GM21619 (cell line): ENCODE data around the gene DHH.
A peak's percentile ranks its signal among the peaks of the same experiment; 100 is the strongest.

ENCODE experiments used
- ATAC-seq: cut with Tn5 transposase; IDR thresholded peaks from one replicate; pipeline ENCODE4 v1.9.1; 2021; ENCODE audit not compliant: unreplicated experiment

DHH gene

DNA sequence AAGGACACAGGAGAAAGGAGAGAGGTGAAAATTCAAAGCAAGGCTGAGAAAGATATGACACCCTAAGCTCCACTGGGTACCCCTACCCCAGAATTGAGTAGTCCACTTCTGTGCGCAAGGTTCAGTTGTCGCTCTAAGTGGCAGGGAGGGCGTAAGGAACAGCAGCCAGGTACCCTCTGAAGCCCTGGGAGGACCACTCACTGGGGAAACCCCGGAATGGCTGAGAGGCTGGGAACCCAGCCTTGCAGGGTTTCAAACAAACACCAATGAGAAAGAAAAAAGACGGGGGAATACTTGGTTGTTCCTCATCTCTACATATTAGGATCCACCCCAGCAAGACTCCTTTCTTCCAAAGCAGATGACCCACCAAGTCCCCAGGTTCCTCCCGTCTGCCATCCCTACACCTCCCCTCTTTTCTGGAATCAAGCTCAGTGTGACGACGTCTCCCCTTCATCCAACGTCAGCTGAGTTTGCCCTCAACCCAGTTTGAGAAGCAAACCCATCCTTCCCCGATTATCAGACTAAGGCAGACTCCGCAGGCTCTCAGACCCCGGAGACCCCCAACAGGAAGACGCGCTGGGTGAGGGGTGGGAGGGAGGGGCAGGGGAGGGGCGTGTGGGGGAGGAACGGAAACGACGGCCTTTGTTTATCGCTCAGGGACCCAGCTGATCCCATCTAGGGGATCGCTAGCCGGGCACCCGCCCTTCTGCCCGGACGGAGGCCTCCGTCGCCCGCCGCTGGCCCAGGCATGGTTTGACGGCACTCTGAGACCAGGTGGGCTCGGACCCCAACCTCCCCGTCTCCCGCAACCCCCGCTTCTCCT is 15.3 kb upstream of the DHH start:
- ATAC-seq, result peak; percentile 3

DNA sequence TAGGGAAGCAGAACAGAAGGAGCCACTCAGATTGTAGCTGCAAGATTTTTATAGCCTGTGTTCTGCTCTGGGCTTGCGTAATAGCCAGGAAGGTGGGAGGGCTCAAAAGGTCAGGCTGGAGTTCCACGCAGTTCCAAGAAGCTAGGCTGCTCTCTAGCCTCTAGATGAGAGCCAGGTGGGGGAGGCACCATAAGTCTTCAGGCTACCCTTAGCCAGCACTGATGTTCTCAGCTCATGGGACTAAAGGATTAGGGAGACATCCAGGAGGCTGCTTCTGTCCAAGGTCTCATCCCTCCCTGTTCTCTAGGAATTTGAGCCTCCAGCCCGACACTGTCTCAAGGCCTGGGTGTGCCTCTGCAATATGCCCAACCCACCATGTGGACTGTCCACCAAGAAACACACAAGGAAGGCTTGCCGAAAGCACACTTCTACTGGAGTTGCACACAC is 14.4 kb upstream of the DHH start:
- no peak for ATAC-seq

DNA sequence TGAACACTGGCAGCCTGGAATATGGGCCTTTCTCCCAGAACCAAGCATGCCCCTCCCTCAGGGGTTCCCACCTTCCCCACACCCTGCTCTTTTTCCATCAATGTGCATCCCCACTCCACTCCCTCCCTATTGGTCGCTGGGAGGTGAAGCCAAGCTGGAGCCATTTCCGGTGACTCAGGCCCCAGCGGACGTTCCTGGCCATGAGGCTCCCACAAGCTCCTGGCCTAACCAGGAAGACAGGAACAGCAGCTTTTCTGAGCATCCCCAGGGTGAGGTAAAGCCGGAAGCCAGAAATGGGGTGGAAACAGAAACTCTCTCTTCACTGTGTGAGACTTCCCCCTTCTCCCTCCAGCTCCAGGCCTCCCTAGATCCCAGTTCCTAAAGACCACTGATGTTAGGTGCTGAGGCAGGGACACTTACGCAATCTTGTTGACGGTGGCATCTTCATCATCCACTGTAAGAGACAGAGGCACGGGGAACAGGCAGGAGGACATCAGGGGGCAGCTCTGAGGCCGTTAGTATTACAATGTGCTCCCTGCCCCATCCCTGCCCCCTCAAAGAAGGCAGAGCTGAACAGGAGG is 11.0 kb upstream of the DHH start:
- no peak for ATAC-seq

DNA sequence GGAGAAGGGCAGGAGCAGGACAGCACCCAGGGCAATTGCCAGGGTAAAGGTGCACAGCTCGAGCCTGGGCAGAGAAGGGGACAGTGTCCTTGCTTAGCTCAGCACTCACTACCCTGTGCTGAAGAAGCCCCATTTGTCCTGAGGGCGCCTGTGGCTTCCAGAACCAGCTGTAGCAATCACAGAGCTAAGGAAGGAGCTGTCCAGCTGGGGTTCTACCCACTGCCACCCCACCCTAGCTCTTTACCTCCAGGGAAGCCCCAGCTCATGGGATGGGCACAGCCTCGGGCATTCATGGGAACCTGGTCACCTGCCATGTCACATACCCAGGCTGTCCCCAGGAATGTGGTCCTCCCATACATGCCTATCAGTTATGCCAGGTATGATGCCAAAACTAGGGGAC is 10.2 kb upstream of the DHH start:
- ATAC-seq, result no peak

DNA sequence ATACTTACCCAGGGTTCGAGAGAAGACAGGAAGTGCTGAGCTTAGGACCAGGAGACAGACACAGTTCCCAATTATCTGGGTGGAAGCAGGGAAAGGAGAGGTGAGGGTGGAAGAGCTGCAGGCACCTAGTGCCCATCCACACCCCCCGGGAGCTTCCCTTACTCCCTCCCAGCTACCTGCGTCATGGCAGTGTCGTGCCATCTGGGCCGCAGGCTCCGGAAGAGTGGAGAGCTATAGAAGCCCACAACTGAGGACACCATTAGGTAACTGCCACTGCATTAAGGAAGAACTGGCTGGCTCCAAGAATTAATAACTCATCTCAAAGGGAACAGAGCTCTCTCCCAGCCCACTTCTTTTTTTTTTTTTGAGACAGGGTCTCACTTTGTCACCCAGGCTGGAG is 5.8 kb upstream of the DHH start:
- no peak for ATAC-seq

DNA sequence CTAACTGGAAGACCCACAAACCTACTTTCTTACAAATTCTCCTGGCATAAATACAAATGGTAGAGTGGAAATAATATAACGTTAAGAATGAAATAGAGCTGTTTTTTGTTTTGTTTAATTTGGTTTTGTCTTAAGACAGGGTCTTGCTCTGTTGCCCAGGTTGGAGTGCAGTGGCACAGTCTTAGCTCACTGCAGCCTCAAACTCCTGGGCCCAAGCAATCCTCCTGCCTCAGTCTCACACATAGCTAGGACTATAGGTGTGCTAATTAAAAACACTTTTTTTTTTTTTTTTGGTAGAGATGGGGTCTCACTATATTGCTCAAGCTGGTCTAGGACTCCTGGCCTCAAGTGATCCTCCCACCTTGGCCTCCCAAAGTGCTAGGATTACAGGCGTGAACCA is 4.1 kb upstream of the DHH start:
- ATAC-seq, result no peak

DNA sequence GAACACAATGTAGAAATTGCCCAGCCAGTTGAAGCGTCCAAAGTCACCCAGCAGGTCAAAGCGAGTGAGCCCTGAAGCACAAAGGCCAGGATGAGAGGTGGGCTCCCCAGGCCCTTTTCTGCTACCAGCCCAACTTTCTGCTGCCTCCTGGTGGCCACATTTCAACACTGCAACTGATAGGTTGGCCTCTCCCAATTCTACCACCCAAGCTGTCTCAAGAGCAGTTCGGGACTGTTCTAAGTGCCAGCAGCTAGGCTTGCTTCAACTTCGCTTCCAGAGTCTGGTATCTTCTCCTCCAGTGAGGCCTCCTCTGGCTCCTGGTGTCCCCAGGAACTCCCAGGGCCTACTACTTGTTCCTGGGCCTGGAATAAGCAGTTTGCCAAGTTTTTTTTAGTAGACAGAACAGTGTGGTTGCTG is 3.4 kb upstream of the DHH start:
- ATAC-seq, result no peak

DNA sequence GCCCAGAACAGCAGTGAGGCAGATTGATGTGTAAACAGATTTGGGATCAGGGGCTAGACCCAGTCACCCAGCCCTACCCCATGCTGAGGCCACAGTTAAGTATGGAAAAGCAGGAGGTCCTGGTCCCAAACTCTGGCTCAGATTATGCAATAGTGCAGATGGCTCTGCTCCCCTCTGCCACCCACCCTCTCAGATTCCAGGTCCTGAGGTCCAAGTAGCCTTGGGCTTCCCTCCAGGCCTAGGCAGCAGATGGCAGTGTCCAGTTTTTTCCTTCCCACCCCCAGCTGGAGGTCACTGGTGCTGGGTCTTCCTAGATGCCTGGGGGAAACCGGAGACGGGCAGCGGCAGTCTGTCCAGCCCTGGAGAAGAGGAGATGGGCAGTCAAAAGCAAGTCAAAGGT is 2.8 kb upstream of the DHH start:
- no peak for ATAC-seq

DNA sequence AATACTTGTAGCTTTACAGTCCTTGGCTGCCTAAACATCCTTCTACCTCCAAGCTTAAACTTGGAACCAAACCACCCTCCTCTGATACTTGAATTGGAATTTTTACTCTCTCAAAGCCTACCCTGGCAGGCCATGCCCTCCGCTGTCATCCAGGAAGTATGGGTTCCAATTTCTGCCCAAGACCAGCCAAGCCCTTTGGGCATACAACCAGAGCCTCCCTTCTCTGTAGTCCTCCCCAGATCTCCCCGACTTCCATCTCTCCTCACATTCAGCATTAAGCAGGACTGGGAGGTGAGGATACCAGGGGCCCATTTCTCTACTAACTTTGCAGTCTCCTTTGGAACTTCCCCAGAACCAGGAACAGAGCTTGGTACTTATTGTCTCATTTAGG is 369 bp upstream of the DHH start:
- ATAC-seq, result no peak

DNA sequence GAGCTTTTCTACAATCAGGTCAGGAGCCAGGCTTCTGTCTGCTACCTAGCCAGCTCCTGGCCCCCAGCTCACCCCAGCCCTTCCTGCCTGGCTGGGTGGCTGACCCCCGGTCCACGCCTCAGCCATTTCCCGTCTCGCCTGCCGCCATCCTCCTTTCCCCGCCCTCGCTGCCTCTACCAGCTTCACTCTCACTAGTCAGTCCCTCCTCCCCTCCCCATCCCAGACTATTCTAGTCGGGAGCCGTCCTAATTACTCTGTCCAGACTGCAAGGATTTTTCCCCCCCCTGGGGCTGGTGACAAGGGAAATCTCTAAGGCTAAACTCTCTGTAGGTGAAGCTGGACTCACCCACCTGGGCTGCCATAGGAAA is 825 bp downstream of the DHH start:
- ATAC-seq, result no peak

DNA sequence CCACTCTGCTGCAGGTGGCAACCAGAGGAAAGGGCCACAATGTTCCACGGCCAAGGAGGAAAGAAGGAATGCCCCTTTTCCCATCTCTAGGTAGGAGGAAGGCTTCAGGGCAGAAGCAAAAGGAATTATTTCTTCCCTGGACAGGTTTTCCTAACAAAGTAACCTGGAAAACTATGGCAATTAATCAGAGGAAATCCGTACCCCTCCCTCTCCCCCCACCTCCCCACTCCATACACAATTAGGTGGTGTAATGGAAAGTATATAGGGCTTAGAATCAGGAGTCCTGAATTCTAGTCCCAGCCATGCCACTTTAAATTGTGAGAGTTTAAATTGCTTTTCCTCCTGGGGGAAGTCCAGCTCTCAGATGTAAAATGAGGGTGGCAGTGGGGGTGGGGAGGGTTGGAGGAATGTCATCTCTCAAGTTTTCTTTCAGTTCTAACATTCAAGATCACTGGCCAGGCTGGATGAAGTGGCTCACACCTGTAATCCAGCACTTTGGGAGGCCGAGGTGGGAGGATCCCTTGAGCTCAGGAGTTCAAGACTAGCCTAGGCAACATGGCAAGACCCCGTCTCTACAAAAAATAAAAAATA is 1.7 kb downstream of the DHH start:
- no peak for ATAC-seq

DNA sequence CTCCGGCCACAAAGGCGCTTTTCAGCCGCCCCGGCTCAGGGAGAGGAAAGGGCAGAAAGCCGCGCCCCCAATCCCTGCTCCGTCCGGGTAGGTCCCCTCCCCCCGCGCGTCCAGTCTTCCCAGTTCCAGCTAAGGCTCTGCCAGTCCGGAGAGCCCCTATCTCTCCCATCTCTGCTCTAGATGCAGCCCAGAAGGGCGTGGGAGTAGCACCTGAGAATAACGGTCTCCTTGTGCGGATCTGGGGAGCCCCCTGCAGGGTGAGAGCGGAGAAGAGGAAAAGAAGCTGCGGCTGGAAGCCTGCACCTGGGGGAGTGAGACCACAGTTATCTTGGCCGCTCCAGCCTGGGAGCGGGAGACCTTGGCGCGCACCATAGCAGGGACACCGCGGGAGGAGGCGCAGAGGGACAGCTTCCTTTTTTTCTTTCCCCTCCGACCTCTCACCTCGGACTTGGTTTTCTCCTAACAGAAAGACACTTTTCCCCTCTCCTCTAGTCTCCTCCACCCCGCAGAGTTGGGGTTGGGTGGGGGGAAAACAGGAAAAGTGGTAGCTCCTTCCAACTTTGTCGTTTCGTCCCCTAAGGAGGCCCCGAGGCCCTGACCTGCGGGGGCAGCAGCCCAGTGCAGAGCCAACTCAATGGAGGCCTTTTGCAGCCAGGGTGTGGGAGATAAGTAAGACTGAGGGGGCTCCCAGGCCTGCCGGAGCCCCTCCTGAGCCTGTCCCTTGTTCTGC is 2.4 kb downstream of the DHH start:
- no peak for ATAC-seq

DNA sequence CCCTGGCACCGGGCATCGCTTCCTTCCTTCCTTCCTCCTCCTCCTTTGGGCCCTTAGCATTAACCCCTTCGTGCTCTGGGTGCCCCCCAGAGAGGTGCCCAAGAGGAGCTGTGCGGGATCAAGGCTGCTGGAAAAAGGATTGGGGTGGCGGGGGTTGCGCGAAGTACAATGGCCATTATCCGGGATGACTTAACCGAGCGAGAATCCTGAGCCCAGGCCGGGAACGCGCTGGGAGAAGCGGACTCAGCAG is 2.8 kb downstream of the DHH start:
- no peak for ATAC-seq

DNA sequence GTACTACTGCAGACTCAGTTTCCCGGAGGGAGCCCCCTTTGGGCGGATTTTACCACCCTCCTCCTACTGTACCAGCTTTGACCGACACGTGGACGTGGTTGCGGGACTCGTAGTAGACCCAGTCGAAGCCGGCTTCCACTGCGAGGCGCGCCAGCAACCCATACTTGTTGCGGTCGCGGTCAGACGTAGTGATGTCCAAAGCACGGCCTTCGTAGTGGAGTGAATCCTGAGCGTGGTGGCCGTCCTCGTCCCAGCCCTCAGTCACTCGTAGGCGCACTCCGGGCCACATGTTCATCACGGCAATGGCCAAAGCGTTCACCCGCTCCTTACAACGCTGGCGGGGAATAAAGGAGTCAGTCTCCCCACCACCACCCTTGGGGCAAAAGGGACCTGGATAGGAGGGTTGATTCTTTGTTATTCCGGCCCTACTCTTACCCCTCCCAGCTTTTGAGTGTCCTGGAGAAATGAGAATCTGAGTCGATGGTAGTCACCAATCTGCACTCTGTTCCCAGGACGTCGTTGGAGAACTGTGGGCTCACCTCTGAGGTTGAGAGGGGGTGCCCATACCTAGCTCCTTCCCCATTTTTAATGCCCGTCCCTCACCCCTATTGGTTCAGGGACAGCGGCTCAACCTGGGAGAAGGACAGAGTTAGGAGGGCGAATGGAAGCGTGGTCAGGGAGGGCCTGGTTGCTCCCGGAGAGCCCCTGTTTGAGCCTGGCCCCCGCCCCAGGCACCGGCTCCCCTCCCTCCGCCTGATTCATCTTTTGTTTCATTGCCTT is 3.4 kb downstream of the DHH start:
- ATAC-seq, result no peak

DNA sequence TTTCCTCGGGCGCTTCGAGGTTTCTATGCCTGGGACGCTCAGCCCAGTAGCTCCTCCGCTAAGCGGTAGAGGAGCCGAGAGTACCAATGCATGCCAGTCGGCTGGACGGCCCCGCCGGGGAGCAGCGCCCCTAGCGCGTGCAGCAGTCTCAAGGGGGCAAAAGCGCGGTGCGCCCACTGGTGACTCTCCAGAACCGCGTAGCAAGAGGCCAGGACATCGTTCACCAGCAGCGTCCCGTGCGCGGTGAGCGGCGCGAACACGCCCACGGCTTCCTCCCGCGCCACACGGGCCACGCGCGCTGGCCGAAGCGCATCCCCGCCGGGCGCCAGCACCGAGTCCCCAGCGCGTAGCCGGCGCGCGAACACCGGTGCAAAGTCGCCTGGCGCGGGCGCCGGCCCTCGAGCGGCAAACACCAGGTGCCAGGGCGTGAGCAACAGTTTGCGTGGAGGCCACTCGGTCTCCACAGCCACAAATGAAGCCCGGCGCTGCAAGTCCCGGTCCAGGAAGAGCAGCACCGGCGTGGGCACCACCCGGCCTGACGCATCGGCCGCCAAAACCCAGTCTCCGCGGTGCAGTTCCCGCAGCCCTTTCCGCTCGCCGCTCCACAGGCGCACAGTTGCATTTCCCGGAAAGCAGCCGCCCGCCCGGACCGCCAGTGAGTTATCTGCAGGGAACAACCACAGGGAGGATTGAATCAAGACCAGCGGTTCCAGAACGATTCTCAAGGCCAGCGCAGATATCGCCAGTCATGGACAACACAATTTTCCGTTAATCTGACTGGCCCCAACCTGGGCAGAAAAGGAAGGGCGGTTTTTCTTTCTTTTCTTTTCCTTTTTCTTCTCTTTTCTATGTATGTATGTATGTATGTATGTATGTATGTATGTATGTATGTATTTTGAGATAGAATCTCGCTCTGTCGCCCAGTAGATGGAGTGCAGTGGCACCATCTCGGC is 4.5 kb downstream of the DHH start:
- no peak for ATAC-seq

DNA sequence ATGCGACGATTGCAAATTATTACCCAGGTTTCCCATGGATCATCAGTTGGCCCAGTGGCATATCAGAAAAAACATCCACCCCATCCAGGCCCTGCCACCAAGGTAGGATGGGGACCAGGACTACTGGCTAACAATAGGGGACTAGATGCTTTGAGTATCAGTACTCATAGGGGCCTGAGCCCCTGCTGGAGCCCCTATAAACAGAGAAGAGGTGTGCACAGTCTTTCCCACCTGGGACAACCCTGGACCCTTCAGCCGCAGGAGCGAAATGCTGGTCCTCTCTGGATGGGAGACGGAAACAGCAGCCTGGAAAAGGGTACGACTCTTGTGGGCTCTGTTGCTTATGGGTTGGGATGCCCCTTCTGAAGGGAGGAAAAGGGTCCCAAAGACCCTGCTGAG is 5.7 kb downstream of the DHH start:
- ATAC-seq, result no peak

DNA sequence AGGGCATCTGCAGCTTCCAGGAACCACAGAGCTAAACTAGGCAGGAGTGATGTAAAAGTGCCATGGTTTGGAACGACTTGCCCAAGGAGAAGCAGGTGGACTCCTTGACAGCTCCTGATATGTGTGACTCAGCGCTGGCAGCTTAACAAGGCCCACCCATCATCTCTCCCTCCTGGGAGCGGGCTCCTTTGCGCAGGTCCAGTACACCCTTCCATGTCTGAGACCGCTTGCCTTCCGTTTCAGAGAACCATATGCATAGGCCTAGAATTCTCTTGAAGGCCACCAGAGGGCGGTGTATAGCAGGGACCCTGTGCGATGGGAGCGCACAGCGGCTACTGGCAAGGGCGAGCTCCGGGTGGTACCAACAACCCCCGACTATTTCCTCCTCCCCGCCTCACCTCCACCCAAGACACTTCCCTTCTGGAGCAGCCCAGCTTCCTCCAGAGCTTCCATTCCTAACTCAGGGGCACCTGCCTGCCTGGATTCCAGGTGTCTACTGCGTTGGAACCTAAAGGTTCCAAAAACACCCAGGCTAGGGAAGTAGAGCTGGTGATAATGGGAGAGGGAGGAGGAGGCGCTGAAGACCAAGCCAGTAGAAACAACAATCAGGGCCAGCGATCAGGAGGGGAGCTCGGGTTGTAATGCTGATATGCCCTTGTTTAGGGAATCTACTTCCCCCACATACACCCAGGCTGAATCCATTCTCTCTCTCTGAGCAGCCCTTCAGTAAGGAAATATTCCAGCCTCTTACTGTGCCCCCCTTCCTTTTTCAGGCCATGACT is 6.3 kb downstream of the DHH start:
- peak; percentile 74 for ATAC-seq

DNA sequence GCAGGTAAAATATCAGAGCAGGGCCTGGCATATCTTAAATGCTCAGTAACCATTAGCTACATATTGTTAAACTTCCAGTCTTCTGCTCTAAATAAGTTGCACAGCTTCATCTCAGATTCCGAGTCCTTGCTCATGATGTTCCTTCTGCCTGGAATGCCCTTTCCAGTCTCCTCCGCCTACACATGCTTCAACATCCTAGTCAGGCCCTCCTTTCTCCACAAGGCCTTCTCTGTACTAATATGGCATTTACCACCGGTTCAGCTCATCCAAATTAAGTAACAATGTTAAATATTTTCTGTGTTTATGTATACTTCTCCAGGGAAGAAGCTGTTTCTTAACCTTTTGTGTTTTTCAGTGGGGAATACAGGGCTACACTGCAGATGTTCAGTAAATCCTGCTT is 8.5 kb downstream of the DHH start:
- no peak for ATAC-seq

DNA sequence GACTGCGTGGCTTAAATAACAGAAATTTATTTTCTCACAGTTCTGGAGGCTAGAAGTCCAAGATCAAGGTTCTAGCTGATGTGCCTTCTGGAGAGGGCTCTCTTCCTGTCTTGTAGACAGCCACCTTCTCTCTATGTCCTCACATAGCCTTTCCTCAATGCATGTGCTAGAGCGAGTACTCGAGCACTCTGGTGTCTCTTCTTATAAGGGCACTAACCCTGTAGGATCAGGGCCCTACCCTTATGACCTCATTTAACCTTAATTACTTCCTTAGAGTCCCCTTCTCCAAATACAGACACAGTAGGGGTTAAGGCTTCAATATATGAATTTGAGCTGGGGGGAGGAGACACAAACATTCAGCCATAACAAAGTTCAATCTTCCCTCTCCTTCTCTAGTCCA is 10.2 kb downstream of the DHH start:
- no peak for ATAC-seq

DNA sequence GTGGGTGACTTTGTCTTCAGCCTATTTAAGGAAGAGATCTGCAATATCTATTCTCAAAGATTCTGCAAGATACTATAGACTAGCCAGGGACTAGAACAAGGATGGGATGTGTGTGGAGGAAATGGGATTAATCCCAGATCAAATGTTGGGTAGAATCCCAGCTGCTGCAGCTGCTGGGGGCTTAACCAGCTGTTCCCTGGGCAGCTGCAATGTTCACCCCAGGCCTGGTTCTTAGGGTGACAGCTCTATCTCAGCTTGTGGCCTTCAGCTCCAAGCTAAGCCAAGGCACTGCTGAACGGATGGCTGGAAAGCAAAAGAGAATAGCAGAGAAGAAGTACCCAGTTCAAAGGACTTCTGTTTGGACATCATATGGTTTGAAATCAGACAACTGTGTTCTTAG is 14.8 kb downstream of the DHH start:
- no peak for ATAC-seq
